Colonic mucosa (tissue), 4 donors: ENCODE measurements around the gene POU2AF1. TPM values are rescaled to one million over a fixed set of nuclear protein-coding genes. Genes with fewer than 3 reads are reported as not detected.
A peak's percentile ranks its signal among the peaks of the same experiment; 100 is the strongest.

ENCODE experiments used
- DNase-seq: peaks from one replicate; pipeline ENCODE4 v3.0.0-alpha.2; 2020
- H3K27ac ChIP-seq: fragments of 200-600 bp; one replicate; pipeline ENCODE4 v1.8.0; 2021
- H3K27me3 ChIP-seq: fragments of 200-600 bp; one replicate; pipeline ENCODE4 v1.8.0; 2021
- H3K36me3 ChIP-seq: fragments of 200-600 bp; one replicate; pipeline ENCODE4 v1.8.0; 2021
- H3K4me1 ChIP-seq: fragments of 200-600 bp; one replicate; pipeline ENCODE4 v1.8.0; 2021; ENCODE audit warnings: mild to moderate bottlenecking
- H3K4me3 ChIP-seq: fragments of 200-600 bp; one replicate; pipeline ENCODE4 v1.8.0; 2021
- H3K9ac ChIP-seq, 2 donors: one replicate each; pipeline ENCODE4 v1.7.0; 2013; ENCODE audit warnings: control low read depth in 2 of 2, low read depth in 2 of 2, low read length in 2 of 2
- H3K9me3 ChIP-seq: fragments of 200-600 bp; one replicate; pipeline ENCODE4 v1.8.0; 2021
- intact Hi-C: fragments of 100-400 bp; cut with DNase I; formaldehyde crosslinking; loops from one replicate; pipeline ENCODE4 v1.14.1; 2022
- total RNA-seq, 2 donors: library from RNA; stranded (reverse); fragmentation: NEBNext Ultra II Directional in 1 of 2; extraction: Animal tissue kit (Norgen Biotek cat#: 25700) in 1 of 2; gene quantifications; one replicate each; pipeline ENCODE4 v1.2.1, GENCODE V29; 2021
- TF ChIP-seq, protein P1 (sequence below): fragments of 200-600 bp; IDR thresholded peaks from one replicate; pipeline ENCODE4 v1.8.0; 2022; ENCODE audit warnings: antibody characterized with exemption, mild to moderate bottlenecking
- donor health status: healthy.
- donor health status: DM: no; HTN: no; CAD: no.
- donor health status: DM: no; HTN: no; CAD: no.

POU2AF1 gene
- total RNA-seq, 2 donors from 2014 or later: 3.1 to 3.7 TPM

DNA sequence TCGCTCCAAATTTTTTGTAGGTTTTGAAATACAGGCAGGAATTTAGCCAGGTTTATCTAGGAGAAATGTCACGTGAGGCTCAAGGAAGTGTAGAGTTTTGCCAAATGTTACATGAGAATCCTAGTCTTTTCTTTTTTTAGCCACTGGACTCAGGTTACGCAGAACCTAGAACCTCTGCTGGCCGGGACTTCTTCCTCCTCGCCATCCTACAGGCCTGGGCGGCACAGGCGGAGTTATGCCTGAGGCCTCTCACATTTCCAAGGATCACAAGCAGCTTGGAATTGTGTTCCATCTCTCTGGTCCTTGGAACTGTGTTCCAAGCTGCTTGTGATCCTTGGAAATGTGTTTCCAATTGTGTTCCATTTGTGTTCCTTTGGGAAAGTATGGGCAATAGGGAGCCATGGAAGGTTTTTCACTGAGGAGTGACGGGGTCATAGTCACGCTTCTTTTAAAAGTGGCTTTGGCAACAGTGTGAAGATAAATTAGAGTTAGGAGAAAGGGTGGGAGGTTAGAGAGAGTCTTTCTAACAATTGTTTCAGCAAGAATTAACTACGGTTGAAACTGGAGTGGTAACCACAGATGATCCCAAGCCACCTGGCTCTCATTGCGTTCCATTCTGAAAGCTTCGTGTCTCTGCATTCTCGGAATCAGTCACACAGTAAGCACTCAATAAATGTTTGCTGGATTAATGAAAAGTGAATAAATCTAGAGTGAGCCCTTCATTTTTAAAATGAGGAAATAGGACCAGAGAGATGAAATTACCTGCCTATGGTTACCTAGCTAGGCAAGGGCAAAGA is 12.5 kb upstream of the POU2AF1 start:
- H3K9me3 ChIP-seq: no peaks in the 10 kb centered on the region
- H3K9ac ChIP-seq: no peak overlapping the region
- TF ChIP-seq, protein P1, sequence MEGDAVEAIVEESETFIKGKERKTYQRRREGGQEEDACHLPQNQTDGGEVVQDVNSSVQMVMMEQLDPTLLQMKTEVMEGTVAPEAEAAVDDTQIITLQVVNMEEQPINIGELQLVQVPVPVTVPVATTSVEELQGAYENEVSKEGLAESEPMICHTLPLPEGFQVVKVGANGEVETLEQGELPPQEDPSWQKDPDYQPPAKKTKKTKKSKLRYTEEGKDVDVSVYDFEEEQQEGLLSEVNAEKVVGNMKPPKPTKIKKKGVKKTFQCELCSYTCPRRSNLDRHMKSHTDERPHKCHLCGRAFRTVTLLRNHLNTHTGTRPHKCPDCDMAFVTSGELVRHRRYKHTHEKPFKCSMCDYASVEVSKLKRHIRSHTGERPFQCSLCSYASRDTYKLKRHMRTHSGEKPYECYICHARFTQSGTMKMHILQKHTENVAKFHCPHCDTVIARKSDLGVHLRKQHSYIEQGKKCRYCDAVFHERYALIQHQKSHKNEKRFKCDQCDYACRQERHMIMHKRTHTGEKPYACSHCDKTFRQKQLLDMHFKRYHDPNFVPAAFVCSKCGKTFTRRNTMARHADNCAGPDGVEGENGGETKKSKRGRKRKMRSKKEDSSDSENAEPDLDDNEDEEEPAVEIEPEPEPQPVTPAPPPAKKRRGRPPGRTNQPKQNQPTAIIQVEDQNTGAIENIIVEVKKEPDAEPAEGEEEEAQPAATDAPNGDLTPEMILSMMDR: no peak
- H3K36me3 ChIP-seq: no peaks in the 10 kb centered on the region
- intact Hi-C loops: no loop called here
- H3K4me3 ChIP-seq: no peak overlapping the region
- H3K27me3 ChIP-seq: no peaks in the 10 kb centered on the region
- no peak for DNase-seq
- H3K27ac ChIP-seq: no peak overlapping the region
- H3K4me1 ChIP-seq: no peaks in the 10 kb centered on the region

DNA sequence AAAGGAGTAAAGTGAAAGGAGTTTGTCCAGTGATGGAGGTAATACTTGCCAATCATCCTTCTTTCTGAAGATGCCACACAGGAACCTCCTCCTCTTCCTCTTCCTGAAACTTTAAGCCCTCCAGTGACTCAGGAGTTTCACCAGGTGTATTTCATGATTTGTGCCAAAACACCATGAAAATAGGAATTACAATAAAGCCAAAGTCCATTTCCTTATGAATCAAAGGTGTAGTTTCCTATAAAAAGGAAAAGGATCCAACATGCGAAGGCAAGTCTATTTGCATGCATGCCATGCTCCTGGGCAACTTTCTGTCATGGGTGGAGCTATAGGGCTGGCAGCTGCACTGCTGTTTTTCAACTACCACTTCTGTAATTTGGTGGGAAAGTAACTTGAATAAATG is 9.8 kb upstream of the POU2AF1 start:
- DNase-seq: peak; percentile 48
- H3K9ac ChIP-seq: no peak overlapping the region
- H3K36me3 ChIP-seq: no peaks in the 10 kb centered on the region
- H3K27ac ChIP-seq: no peak overlapping the region
- intact Hi-C loops: no loop called here
- no peaks in the 10 kb centered on the region for H3K9me3 ChIP-seq
- H3K27me3 ChIP-seq: no peaks in the 10 kb centered on the region
- no peaks in the 10 kb centered on the region for H3K4me1 ChIP-seq
- TF ChIP-seq, protein P1: no peak
- H3K4me3 ChIP-seq: no peak overlapping the region

DNA sequence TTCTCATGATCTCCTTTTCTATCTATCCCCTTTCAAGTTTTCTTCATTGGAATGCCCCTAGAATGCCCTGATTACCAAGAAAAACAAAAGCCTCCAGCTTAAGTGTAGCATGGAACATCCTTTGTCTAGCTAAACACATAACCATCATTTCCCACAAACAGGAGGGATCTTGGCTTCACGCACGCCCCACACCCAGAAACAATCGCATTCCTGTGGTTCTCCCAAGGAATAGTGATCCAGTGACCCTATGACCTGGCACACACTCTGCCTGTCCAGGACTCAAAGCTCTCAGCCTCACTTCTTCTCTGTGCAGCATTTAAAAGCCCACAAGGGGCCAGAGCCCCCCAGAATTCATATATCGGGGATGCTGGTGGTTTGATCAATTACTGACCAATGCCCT is 9.3 kb upstream of the POU2AF1 start:
- Histone ChIP-seq H3K36me3 (no peaks in the 10 kb centered on the region), H3K4me1 (no peaks in the 10 kb centered on the region)
- intact Hi-C loops: no loop called here

DNA sequence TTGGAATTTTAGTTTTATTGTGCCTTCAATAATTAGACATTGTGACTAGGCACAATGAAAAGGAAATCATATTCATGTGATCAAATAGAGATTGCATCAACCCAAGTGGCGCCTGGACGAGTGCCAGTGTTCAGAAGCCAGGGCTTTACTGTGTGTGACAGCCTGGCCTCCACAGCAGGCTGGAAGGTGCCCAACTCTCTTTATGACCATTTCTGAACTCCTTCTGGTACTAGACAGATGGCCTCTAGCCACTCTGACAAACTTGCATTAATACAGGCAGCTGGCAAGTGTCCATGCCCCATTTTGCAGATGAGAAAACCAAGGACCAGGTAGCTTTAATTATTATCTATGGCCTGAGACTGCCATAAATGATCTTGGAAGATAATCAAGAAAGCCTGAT is 8.3 kb upstream of the POU2AF1 start:
- H3K9me3 ChIP-seq: no peaks in the 10 kb centered on the region
- H3K9ac ChIP-seq: no peak overlapping the region
- no peaks in the 10 kb centered on the region for H3K4me1 ChIP-seq
- no peaks in the 10 kb centered on the region for H3K36me3 ChIP-seq
- H3K27ac ChIP-seq: no peak overlapping the region
- H3K27me3 ChIP-seq: no peaks in the 10 kb centered on the region
- intact Hi-C loops: no loop called here
- no peak overlapping the region for H3K4me3 ChIP-seq
- DNase-seq: peak; percentile 91
- TF ChIP-seq, protein P1: no peak

More for the DNA sequence above, 9.3 kb upstream of the POU2AF1 start:
- no peak for DNase-seq
- no peaks in the 10 kb centered on the region for H3K27me3 ChIP-seq
- TF ChIP-seq, protein P1: no peak
- H3K27ac ChIP-seq: no peak overlapping the region
- H3K9me3 ChIP-seq: no peaks in the 10 kb centered on the region
- no peak overlapping the region for H3K9ac ChIP-seq
- no peak overlapping the region for H3K4me3 ChIP-seq

DNA sequence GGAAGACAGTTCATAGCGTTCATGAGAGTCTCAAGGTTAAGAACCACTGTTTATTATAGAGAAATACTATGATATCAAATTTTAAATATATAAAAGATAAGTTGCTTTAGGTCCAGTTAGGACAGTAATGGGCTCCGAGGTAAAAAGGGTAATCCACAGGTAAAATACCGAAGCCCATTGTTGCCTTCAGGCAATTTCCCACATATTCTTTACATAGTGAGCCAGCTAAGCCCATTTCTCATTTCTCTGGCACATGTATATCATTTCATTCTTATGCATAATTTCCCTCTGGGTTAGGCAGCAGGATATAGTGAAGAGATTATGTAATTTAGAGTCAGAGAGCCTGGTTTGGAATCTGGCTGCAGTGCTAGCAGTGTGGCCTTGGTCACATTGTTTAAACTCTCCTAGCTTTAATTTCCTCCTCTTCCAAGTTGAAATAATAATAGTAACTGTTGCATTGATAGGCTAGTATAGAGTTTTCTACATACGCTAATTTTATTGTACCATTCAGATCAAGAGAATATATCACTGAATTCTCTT is 7.6 kb upstream of the POU2AF1 start:
- Histone ChIP-seq H3K9me3 (no peaks in the 10 kb centered on the region), H3K9ac (no peak overlapping the region), H3K36me3 (no peaks in the 10 kb centered on the region), H3K27ac (no peak overlapping the region), H3K27me3 (no peaks in the 10 kb centered on the region), H3K4me1 (no peaks in the 10 kb centered on the region), H3K4me3 (no peak overlapping the region)
- TF ChIP-seq, protein P1: no peak
- DNase-seq: no peak
- intact Hi-C loops: no loop called here
